H9 (cell line): ENCODE measurements around the gene HYDIN. TPM values are rescaled to one million over a fixed set of nuclear protein-coding genes. Genes with fewer than 3 reads are reported as not detected.
"Not testable (repeated sequence)": the region's sequence is repeated elsewhere in the genome, so short reads cannot be mapped to it uniquely, and the experiment has no call there.

Source experiments
- DNase-seq: peaks from one replicate; pipeline ENCODE4 v3.0.0-alpha.2; 2017
- H2AFZ ChIP-seq: one replicate; pipeline ENCODE4 v1.6.1; 2013; ENCODE audit warnings: mild to moderate bottlenecking, low read length, control low read depth, moderate library complexity
- H2AK5ac ChIP-seq: 2 replicates; pipeline ENCODE4 v1.6.1; 2013; ENCODE audit warnings: low read length, control low read depth, mixed read lengths; ENCODE audit not compliant: insufficient read length
- H2BK120ac ChIP-seq: one replicate; pipeline ENCODE4 v1.6.1; 2013; ENCODE audit warnings: low read depth, mild to moderate bottlenecking, low read length, control low read depth, inconsistent platforms; ENCODE audit not compliant: poor library complexity, severe bottlenecking
- H2BK12ac ChIP-seq: 2 replicates; pipeline ENCODE4 v1.6.1; 2013; ENCODE audit warnings: low read length, control low read depth, mixed read lengths, low read depth; ENCODE audit not compliant: insufficient read length
- H2BK15ac ChIP-seq: 2 replicates; pipeline ENCODE4 v1.6.1; 2013; ENCODE audit warnings: low read depth, low read length, control low read depth
- H2BK20ac ChIP-seq: one replicate; pipeline ENCODE4 v1.6.1; 2013; ENCODE audit warnings: low read depth, mild to moderate bottlenecking, low read length, control low read depth, inconsistent platforms; ENCODE audit not compliant: poor library complexity, severe bottlenecking
- H2BK5ac ChIP-seq: 2 replicates; pipeline ENCODE4 v1.6.1; 2013; ENCODE audit warnings: low read length, control low read depth, mixed read lengths; ENCODE audit not compliant: insufficient read length
- H3K14ac ChIP-seq: 2 replicates; pipeline ENCODE4 v1.6.1; 2013; ENCODE audit warnings: low read length, control low read depth; ENCODE audit not compliant: insufficient read depth
- H3K18ac ChIP-seq: 2 replicates; pipeline ENCODE4 v1.6.1; 2013; ENCODE audit warnings: low read depth, mild to moderate bottlenecking, mixed read lengths, low read length, control low read depth; ENCODE audit not compliant: insufficient read length
- H3K23ac ChIP-seq: 2 replicates; pipeline ENCODE4 v1.6.1; 2013; ENCODE audit warnings: low read length, control low read depth, mixed read lengths, low read depth; ENCODE audit not compliant: insufficient read length
- H3K23me2 ChIP-seq: 2 replicates; pipeline ENCODE4 v1.6.1; 2013; ENCODE audit warnings: low read depth, mild to moderate bottlenecking, mixed read lengths, low read length, control low read depth; ENCODE audit not compliant: insufficient read length, poor library complexity, severe bottlenecking
- H3K27ac ChIP-seq: 2 replicates; pipeline ENCODE4 v1.5.1; 2013; ENCODE audit warnings: low read length, control low read depth, mixed read lengths, low read depth; ENCODE audit not compliant: insufficient read length
- H3K27me3 ChIP-seq: 2 replicates; pipeline ENCODE4 v1.6.1; 2013; ENCODE audit warnings: low read length, control low read depth, inconsistent platforms; ENCODE audit not compliant: insufficient read depth
- H3K4ac ChIP-seq: 2 replicates; pipeline ENCODE4 v1.6.1; 2013; ENCODE audit warnings: low read depth, mild to moderate bottlenecking, control low read depth, inconsistent platforms, low read length, moderate library complexity
- H3K4me1 ChIP-seq: 2 replicates; pipeline ENCODE4 v1.6.1; 2013; ENCODE audit warnings: low read length, control low read depth, inconsistent platforms; ENCODE audit not compliant: insufficient read depth
- H3K4me2 ChIP-seq: 2 replicates; pipeline ENCODE4 v1.6.1; 2013; ENCODE audit warnings: low read length, control low read depth, mixed read lengths; ENCODE audit not compliant: insufficient read length, insufficient read depth
- H3K56ac ChIP-seq: 2 replicates; pipeline ENCODE4 v1.6.1; 2013; ENCODE audit warnings: low read depth, mild to moderate bottlenecking, mixed read lengths, low read length, control low read depth; ENCODE audit not compliant: insufficient read length
- H3K79me1 ChIP-seq: 2 replicates; pipeline ENCODE4 v1.6.1; 2013; ENCODE audit warnings: low read depth, mild to moderate bottlenecking, moderate library complexity, low read length, control low read depth, inconsistent platforms; ENCODE audit not compliant: insufficient read depth, poor library complexity, severe bottlenecking
- H3K79me2 ChIP-seq: 2 replicates; pipeline ENCODE4 v1.6.1; 2013; ENCODE audit warnings: low read length, control low read depth, inconsistent platforms; ENCODE audit not compliant: insufficient read depth
- H3K9ac ChIP-seq: 2 replicates; pipeline ENCODE4 v1.6.1; 2013; ENCODE audit warnings: low read length, control low read depth, mixed read lengths; ENCODE audit not compliant: insufficient read length; ENCODE audit errors: extremely low read depth
- H3K9me3 ChIP-seq: one replicate; pipeline ENCODE4 v1.6.1; 2013; ENCODE audit warnings: low read depth, low read length, inconsistent platforms; ENCODE audit not compliant: control insufficient read depth
- H3T11ph ChIP-seq: one replicate; pipeline ENCODE4 v1.6.1; 2013; ENCODE audit warnings: mild to moderate bottlenecking, low read length, control low read depth, inconsistent platforms
- H4K20me1 ChIP-seq: one replicate; pipeline ENCODE4 v1.6.1; 2013; ENCODE audit not compliant: control insufficient read depth, insufficient read length, insufficient read depth
- H4K5ac ChIP-seq: 2 replicates; pipeline ENCODE4 v1.6.1; 2013; ENCODE audit warnings: low read depth, mild to moderate bottlenecking, mixed read lengths, low read length, control low read depth; ENCODE audit not compliant: insufficient read length
- H4K8ac ChIP-seq: replicated peaks from 2 replicates; pipeline ENCODE4 v1.6.1; 2013; ENCODE audit warnings: low read length, control low read depth, mixed read lengths, low read depth; ENCODE audit not compliant: insufficient read length
- H4K91ac ChIP-seq: 2 replicates; pipeline ENCODE4 v1.6.1; 2013; ENCODE audit warnings: low read depth, mild to moderate bottlenecking, moderate library complexity, mixed read lengths, low read length, control low read depth; ENCODE audit not compliant: insufficient read length
- H3K27ac Mint-ChIP-seq, 3 experiments: 2 replicates in 2 of 3; 3 replicates in 1 of 3; pipeline ENCODE4 v1.8.0; 2020 to 2021; ENCODE audit warnings: mixed read lengths in 3 of 3, mild to moderate bottlenecking in 1 of 3, moderate library complexity in 1 of 3
- H3K27me3 Mint-ChIP-seq: 2 replicates; pipeline ENCODE4 v1.8.0; 2021; ENCODE audit warnings: low read depth, mild to moderate bottlenecking, moderate library complexity, mixed read lengths
- H3K36me3 Mint-ChIP-seq, 3 experiments: 2 replicates in 2 of 3; 3 replicates in 1 of 3; pipeline ENCODE4 v1.8.0; 2020 to 2021; ENCODE audit warnings: low read depth in 3 of 3, mixed read lengths in 3 of 3; ENCODE audit not compliant: insufficient read depth in 1 of 3
- H3K4me1 Mint-ChIP-seq, 2 experiments: 2 replicates each; pipeline ENCODE4 v1.8.0; 2020; ENCODE audit warnings: mixed read lengths in 2 of 2
- H3K4me3 Mint-ChIP-seq, 2 experiments: 2 replicates in 1 of 2; 3 replicates in 1 of 2; pipeline ENCODE4 v1.8.0; 2020 to 2021; ENCODE audit warnings: mild to moderate bottlenecking in 2 of 2, mixed read lengths in 2 of 2, moderate library complexity in 1 of 2
- H3K9me3 Mint-ChIP-seq, 2 experiments: 2 replicates in 1 of 2; 3 replicates in 1 of 2; pipeline ENCODE4 v1.8.0; 2020; ENCODE audit warnings: mild to moderate bottlenecking in 2 of 2, mixed read lengths in 2 of 2, moderate library complexity in 1 of 2
- WGBS: extraction: QIAGEN DNeasy Blood & Tissue Kit; methylation state at CpG from one replicate; pipeline ENCODE4 v1.1.7; 2013; ENCODE audit warnings: missing lambda C conversion rate, low lambda C conversion rate, mixed read lengths; ENCODE audit not compliant: insufficient read length; ENCODE audit errors: extremely low coverage; 5-methylcytosine and 5-hydroxymethylcytosine counted together
- total RNA-seq: library from RNA; stranded (reverse); gene quantifications from 2 replicates; pipeline ENCODE4 v1.2.1, GENCODE V29; 2021

The HYDIN gene
- total RNA-seq, 1 experiment from 2014 or later: 1.7 TPM

- not testable (repeated sequence) for H3K4me1 ChIP-seq, H3K56ac ChIP-seq, H2BK120ac ChIP-seq, H2AFZ ChIP-seq, H4K8ac ChIP-seq, H3K79me2 ChIP-seq, H3K18ac ChIP-seq, H3K9me3 ChIP-seq, DNase-seq, H4K20me1 ChIP-seq, H3K9me3 Mint-ChIP-seq, H2BK12ac ChIP-seq, H3K4me3 Mint-ChIP-seq, H3K4ac ChIP-seq, H3K23ac ChIP-seq, H3K36me3 Mint-ChIP-seq, H3K14ac ChIP-seq, H3T11ph ChIP-seq, H3K79me1 ChIP-seq, H2BK5ac ChIP-seq, H3K27me3 Mint-ChIP-seq, H2AK5ac ChIP-seq, H3K27ac ChIP-seq, H3K23me2 ChIP-seq, H3K27ac Mint-ChIP-seq, H3K27me3 ChIP-seq, H3K4me1 Mint-ChIP-seq, H4K5ac ChIP-seq, H2BK20ac ChIP-seq, H3K4me2 ChIP-seq, H4K91ac ChIP-seq, H3K9ac ChIP-seq, H2BK15ac ChIP-seq
- WGBS: no CpG with 5 or more reads among the region's 12 CpGs
Observed at GRCh38 chr16:70936781-70937525, 293.6 kb downstream of the HYDIN start.

- not testable (repeated sequence) for H2BK20ac ChIP-seq, H3K56ac ChIP-seq, H3K36me3 Mint-ChIP-seq, H2BK15ac ChIP-seq, H2AK5ac ChIP-seq, H3K27ac ChIP-seq, H3K9ac ChIP-seq, H2BK12ac ChIP-seq, H4K91ac ChIP-seq, H3K23me2 ChIP-seq, H4K20me1 ChIP-seq, H2AFZ ChIP-seq, H3K27me3 ChIP-seq, H3T11ph ChIP-seq, DNase-seq, H3K4me1 Mint-ChIP-seq, H4K8ac ChIP-seq, H3K4me3 Mint-ChIP-seq, H3K23ac ChIP-seq, H3K79me2 ChIP-seq, H3K9me3 ChIP-seq, H3K4me1 ChIP-seq, H3K4me2 ChIP-seq, H2BK120ac ChIP-seq, H3K4ac ChIP-seq, H3K9me3 Mint-ChIP-seq, H3K14ac ChIP-seq, H4K5ac ChIP-seq, H3K79me1 ChIP-seq, H3K27ac Mint-ChIP-seq, H3K18ac ChIP-seq, H2BK5ac ChIP-seq, H3K27me3 Mint-ChIP-seq
- WGBS: no CpG with 5 or more reads among the region's 4 CpGs
Observed at GRCh38 chr16:70935325-70935724, 295.2 kb downstream of the HYDIN start.
